HCT116 (cell line): Measurements from ENCODE around the gene MYRFL.

ENCODE experiments used
- CEBPB ChIP-seq: IDR thresholded peaks from 2 replicates; pipeline ENCODE4 v1.6.1; 2012; ENCODE audit warnings: low read depth
- ELF1 ChIP-seq: IDR thresholded peaks from 2 replicates; pipeline ENCODE4 v1.6.1; 2012; ENCODE audit warnings: low read depth, borderline replicate concordance
- EZH2 ChIP-seq: fragments of 200-600 bp; sonication (generic); IDR thresholded peaks from 2 replicates; pipeline ENCODE4 v1.6.1; 2017; ENCODE audit warnings: antibody characterized with exemption, mixed run types
- FOSL1 ChIP-seq: IDR thresholded peaks from 2 replicates; pipeline ENCODE4 v1.6.1; 2012; ENCODE audit warnings: low read depth
- POLR2A ChIP-seq: IDR thresholded peaks from 2 replicates; pipeline ENCODE4 v1.7.0; 2011; ENCODE audit warnings: borderline replicate concordance; ENCODE audit not compliant: insufficient read depth, insufficient read length; ENCODE audit errors: extremely low read depth
- POLR2AphosphoS5 ChIP-seq: IDR thresholded peaks from 2 replicates; pipeline ENCODE4 v1.6.1; 2011; ENCODE audit warnings: mild to moderate bottlenecking, low read depth, low read length, moderate library complexity
- SP1 ChIP-seq: IDR thresholded peaks from 2 replicates; pipeline ENCODE4 v1.6.1; 2012; ENCODE audit warnings: low read depth
- YY1 ChIP-seq: IDR thresholded peaks from 2 replicates; pipeline ENCODE4 v1.6.1; 2011; ENCODE audit warnings: low read length, low read depth, moderate library complexity, mild to moderate bottlenecking; ENCODE audit not compliant: insufficient replicate concordance; ENCODE audit errors: extremely low read depth
- ZFX ChIP-seq: fragments of 450-650 bp; IDR thresholded peaks from 2 replicates; pipeline ENCODE4 v1.6.1; 2017
- TF ChIP-seq, protein P1 (sequence below), 3 experiments: fragments of 200-600 bp in 1 of 3; sonication (generic) in 1 of 3; IDR thresholded peaks in 2 of 3; conservative IDR thresholded peaks in 1 of 3; 2 replicates each; pipeline ENCODE4 v1.5.1; 2012 to 2017; ENCODE audit warnings: low read depth in 2 of 3, low read length in 2 of 3, antibody characterized with exemption in 1 of 3, borderline replicate concordance in 1 of 3, control low read depth in 1 of 3, mild to moderate bottlenecking in 1 of 3, mixed read lengths in 1 of 3, mixed run types in 1 of 3, moderate library complexity in 1 of 3; ENCODE audit not compliant: insufficient read depth in 1 of 3
- TF ChIP-seq, protein P2 (sequence below): IDR thresholded peaks from 2 replicates; pipeline ENCODE4 v1.6.1; 2012; ENCODE audit warnings: low read depth
- TF ChIP-seq, protein P3 (sequence below): IDR thresholded peaks from 2 replicates; pipeline ENCODE4 v1.6.1; 2012
- TF ChIP-seq, protein P4 (sequence below): IDR thresholded peaks from 2 replicates; pipeline ENCODE4 v1.6.1; 2012

DNA sequence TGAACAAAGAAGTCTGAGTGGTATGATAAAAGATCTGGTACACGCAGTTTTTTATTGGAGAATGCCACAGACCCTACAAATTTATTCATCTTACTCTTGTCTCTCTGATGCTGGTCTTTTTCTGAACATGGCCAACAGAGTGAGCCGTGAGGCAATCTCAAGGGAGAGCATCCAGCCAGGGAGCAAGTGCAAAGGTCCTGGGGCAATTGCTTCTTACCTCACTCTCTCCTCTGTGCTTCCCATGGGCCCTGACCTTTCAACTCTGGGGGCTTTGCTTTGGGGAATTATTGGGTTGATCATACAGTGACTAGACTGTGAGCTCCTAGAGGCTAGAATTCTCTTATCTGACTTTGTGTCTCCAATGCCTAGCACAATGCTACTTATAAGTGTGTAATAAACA is 171.7 kb downstream of the MYRFL start:
- no peak for TF ChIP-seq EZH2
- TF ChIP-seq, protein P1, sequence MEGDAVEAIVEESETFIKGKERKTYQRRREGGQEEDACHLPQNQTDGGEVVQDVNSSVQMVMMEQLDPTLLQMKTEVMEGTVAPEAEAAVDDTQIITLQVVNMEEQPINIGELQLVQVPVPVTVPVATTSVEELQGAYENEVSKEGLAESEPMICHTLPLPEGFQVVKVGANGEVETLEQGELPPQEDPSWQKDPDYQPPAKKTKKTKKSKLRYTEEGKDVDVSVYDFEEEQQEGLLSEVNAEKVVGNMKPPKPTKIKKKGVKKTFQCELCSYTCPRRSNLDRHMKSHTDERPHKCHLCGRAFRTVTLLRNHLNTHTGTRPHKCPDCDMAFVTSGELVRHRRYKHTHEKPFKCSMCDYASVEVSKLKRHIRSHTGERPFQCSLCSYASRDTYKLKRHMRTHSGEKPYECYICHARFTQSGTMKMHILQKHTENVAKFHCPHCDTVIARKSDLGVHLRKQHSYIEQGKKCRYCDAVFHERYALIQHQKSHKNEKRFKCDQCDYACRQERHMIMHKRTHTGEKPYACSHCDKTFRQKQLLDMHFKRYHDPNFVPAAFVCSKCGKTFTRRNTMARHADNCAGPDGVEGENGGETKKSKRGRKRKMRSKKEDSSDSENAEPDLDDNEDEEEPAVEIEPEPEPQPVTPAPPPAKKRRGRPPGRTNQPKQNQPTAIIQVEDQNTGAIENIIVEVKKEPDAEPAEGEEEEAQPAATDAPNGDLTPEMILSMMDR (IDR thresholded peaks at IDR 0.05 in 2 of 3, conservative IDR thresholded peaks at IDR 0.05 in 1 of 3; ENCODE audit: borderline replicate concordance in 1 of 3, insufficient read depth in 1 of 3, low read depth in 2 of 3, low read length in 2 of 3): no peak
- no peak for TF ChIP-seq POLR2A
- TF ChIP-seq, protein P2, sequence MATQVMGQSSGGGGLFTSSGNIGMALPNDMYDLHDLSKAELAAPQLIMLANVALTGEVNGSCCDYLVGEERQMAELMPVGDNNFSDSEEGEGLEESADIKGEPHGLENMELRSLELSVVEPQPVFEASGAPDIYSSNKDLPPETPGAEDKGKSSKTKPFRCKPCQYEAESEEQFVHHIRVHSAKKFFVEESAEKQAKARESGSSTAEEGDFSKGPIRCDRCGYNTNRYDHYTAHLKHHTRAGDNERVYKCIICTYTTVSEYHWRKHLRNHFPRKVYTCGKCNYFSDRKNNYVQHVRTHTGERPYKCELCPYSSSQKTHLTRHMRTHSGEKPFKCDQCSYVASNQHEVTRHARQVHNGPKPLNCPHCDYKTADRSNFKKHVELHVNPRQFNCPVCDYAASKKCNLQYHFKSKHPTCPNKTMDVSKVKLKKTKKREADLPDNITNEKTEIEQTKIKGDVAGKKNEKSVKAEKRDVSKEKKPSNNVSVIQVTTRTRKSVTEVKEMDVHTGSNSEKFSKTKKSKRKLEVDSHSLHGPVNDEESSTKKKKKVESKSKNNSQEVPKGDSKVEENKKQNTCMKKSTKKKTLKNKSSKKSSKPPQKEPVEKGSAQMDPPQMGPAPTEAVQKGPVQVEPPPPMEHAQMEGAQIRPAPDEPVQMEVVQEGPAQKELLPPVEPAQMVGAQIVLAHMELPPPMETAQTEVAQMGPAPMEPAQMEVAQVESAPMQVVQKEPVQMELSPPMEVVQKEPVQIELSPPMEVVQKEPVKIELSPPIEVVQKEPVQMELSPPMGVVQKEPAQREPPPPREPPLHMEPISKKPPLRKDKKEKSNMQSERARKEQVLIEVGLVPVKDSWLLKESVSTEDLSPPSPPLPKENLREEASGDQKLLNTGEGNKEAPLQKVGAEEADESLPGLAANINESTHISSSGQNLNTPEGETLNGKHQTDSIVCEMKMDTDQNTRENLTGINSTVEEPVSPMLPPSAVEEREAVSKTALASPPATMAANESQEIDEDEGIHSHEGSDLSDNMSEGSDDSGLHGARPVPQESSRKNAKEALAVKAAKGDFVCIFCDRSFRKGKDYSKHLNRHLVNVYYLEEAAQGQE: no peak
- TF ChIP-seq ELF1: no peak
- TF ChIP-seq SP1: no peak
- TF ChIP-seq YY1: no peak
- no peak for TF ChIP-seq FOSL1
- no peak for TF ChIP-seq POLR2AphosphoS5
- TF ChIP-seq, protein P3, sequence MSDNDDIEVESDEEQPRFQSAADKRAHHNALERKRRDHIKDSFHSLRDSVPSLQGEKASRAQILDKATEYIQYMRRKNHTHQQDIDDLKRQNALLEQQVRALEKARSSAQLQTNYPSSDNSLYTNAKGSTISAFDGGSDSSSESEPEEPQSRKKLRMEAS: no peak
- TF ChIP-seq ZFX: no peak
- TF ChIP-seq, protein P4, sequence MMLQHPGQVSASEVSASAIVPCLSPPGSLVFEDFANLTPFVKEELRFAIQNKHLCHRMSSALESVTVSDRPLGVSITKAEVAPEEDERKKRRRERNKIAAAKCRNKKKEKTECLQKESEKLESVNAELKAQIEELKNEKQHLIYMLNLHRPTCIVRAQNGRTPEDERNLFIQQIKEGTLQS: no peak
- no peak for TF ChIP-seq CEBPB
